PFSK-1 (cell line): ENCODE measurements around the gene NBEA.

ENCODE experiments used
- FOXP2 ChIP-seq: optimal IDR thresholded peaks from 2 replicates; pipeline ENCODE3; 2011; ENCODE audit warnings: borderline replicate concordance, control low read depth, inconsistent platforms; ENCODE audit not compliant: insufficient read depth; ENCODE audit errors: extremely low read length, extremely low read depth
- POLR2AphosphoS5 ChIP-seq: IDR thresholded peaks from 2 replicates; pipeline ENCODE4 v1.6.1; 2012; ENCODE audit warnings: low read depth, mild to moderate bottlenecking, control low read depth, low read length, moderate library complexity
- REST ChIP-seq, 2 experiments: IDR thresholded peaks; 2 replicates each; pipeline versions ENCODE4 v1.6.1 to v1.8.0; 2011 to 2012; ENCODE audit warnings: low read depth in 2 of 2, low read length in 2 of 2, control low read depth in 1 of 2, inconsistent platforms in 1 of 2, mild to moderate bottlenecking in 1 of 2, moderate library complexity in 1 of 2; ENCODE audit not compliant: insufficient read depth in 1 of 2
- SIN3A ChIP-seq: IDR thresholded peaks from 2 replicates; pipeline ENCODE4 v1.6.1; 2012; ENCODE audit warnings: mild to moderate bottlenecking, low read length, moderate library complexity, borderline replicate concordance; ENCODE audit not compliant: insufficient read depth
- TAF1 ChIP-seq: IDR thresholded peaks from 2 replicates; pipeline ENCODE4 v1.6.1; 2012; ENCODE audit warnings: low read length, control low read depth, borderline replicate concordance; ENCODE audit not compliant: insufficient read depth

Gene NBEA

GRCh38 chr13:34900288-34900739 is 41.8 kb upstream of the NBEA start:
- TF ChIP-seq TAF1 (no peak), POLR2AphosphoS5 (no peak), SIN3A (no peak), FOXP2 (no peak), REST (IDR thresholded peaks at IDR 0.05; ENCODE audit: insufficient read depth in 1 of 2, low read depth in 2 of 2, low read length in 2 of 2) (no peak)

- no peak for TF ChIP-seq TAF1
- TF ChIP-seq SIN3A: no peak
- TF ChIP-seq FOXP2: no peak
Observed at GRCh38 chr13:34901572-34901971, 40.5 kb upstream of the NBEA start.

- TF ChIP-seq REST (IDR thresholded peaks at IDR 0.05; ENCODE audit: insufficient read depth in 1 of 2, low read depth in 2 of 2, low read length in 2 of 2) (no peak), POLR2AphosphoS5 (no peak), SIN3A (no peak), FOXP2 (no peak), TAF1 (no peak)
Observed at GRCh38 chr13:34911159-34911558, 30.9 kb upstream of the NBEA start.

GRCh38 chr13:34913040-34913439 is 29.0 kb upstream of the NBEA start:
- TF ChIP-seq POLR2AphosphoS5: no peak
- TF ChIP-seq REST (IDR thresholded peaks at IDR 0.05; ENCODE audit: insufficient read depth in 1 of 2, low read depth in 2 of 2, low read length in 2 of 2): peak; percentile 92 to 96
- TF ChIP-seq TAF1: no peak
- no peak for TF ChIP-seq SIN3A

- TF ChIP-seq FOXP2 (no peak), REST (IDR thresholded peaks at IDR 0.05; ENCODE audit: insufficient read depth in 1 of 2, low read depth in 2 of 2, low read length in 2 of 2) (no peak), SIN3A (no peak), POLR2AphosphoS5 (no peak), TAF1 (no peak)
Observed at GRCh38 chr13:34914416-34914815, 27.7 kb upstream of the NBEA start.
